Fibroblast of mammary gland (primary cell): Measurements from ENCODE around the gene ANO10.

Source experiments
- DNase-seq: peaks from one replicate; pipeline ENCODE4 v3.0.0-alpha.2; 2010; ENCODE audit warnings: low read depth
- H3K4me3 ChIP-seq: 2 replicates; pipeline ENCODE4 v1.5.1; 2011; ENCODE audit warnings: low read depth, mild to moderate bottlenecking, low read length, moderate library complexity; ENCODE audit not compliant: control insufficient read depth
- CTCF ChIP-seq: conservative IDR thresholded peaks from 2 replicates; pipeline ENCODE4 v1.5.1; 2011; ENCODE audit warnings: low read depth, low read length, inconsistent platforms; ENCODE audit not compliant: control insufficient read depth, insufficient read depth

ANO10 gene

GRCh38 chr3:43373560-43373928 lies 248.3 kb downstream of the ANO10 start:
- DNase-seq = no peak
- H3K4me3 ChIP-seq = no peak overlapping the region
- no peak for TF ChIP-seq CTCF

GRCh38 chr3:43372809-43373559 lies 248.8 kb downstream of the ANO10 start:
- no peak for TF ChIP-seq CTCF
- DNase-seq = no peak
- no peak overlapping the region for H3K4me3 ChIP-seq

- no peak overlapping the region for H3K4me3 ChIP-seq
- DNase-seq = no peak
- no peak for TF ChIP-seq CTCF
These were observed 249.6 kb downstream of the ANO10 start for GRCh38 chr3:43372007-43372740.

- no peak overlapping the region for H3K4me3 ChIP-seq
- DNase-seq = no peak
- TF ChIP-seq CTCF = no peak
These were observed 250.3 kb downstream of the ANO10 start for GRCh38 chr3:43371494-43371893.

- H3K4me3 ChIP-seq = no peak overlapping the region
- DNase-seq = no peak
- TF ChIP-seq CTCF = no peak
These were observed 251.4 kb downstream of the ANO10 start for GRCh38 chr3:43370293-43370980.

- no peak for DNase-seq
- TF ChIP-seq CTCF = no peak
- no peak overlapping the region for H3K4me3 ChIP-seq
These were observed 252.2 kb downstream of the ANO10 start for GRCh38 chr3:43369404-43370292.
